Neutrophil (primary cell): ENCODE data around the gene ADCY9.

Source experiments
- H3K27ac ChIP-seq: fragments of 200-600 bp; sonication (generic); 2 replicates; pipeline ENCODE4 v1.5.1; 2016; ENCODE audit warnings: mild to moderate bottlenecking, moderate library complexity
- H3K27me3 ChIP-seq: fragments of 200-600 bp; sonication (generic); 2 replicates; pipeline ENCODE4 v1.6.0; 2016; ENCODE audit warnings: mild to moderate bottlenecking
- H3K36me3 ChIP-seq: fragments of 200-600 bp; sonication (generic); 2 replicates; pipeline ENCODE4 v1.5.1; 2017
- H3K4me1 ChIP-seq, 2 experiments: fragments of 200-600 bp in 1 of 2; sonication (generic) in 1 of 2; 1 replicate in 1 of 2; 2 replicates in 1 of 2; pipeline versions ENCODE4 v1.5.1 to v1.6.1; 2013 to 2016; ENCODE audit warnings: low read depth in 1 of 2, low read length in 1 of 2, mild to moderate bottlenecking in 1 of 2, moderate library complexity in 1 of 2; ENCODE audit not compliant: control insufficient read depth in 1 of 2, insufficient read depth in 1 of 2
- H3K4me3 ChIP-seq, 2 experiments: fragments of 200-600 bp in 1 of 2; sonication (generic) in 1 of 2; 1 replicate in 1 of 2; 2 replicates in 1 of 2; pipeline ENCODE4 v1.5.1; 2013 to 2016; ENCODE audit warnings: low read depth in 1 of 2, low read length in 1 of 2, mild to moderate bottlenecking in 1 of 2, moderate library complexity in 1 of 2
- H3K9me3 ChIP-seq: fragments of 200-600 bp; sonication (generic); 2 replicates; pipeline ENCODE4 v1.5.1; 2016
- CTCF ChIP-seq: fragments of 200-600 bp; sonication (generic); IDR thresholded peaks from 2 replicates; pipeline ENCODE4 v1.5.1; 2016; ENCODE audit warnings: antibody characterized with exemption

The ADCY9 gene

GRCh38 chr16:3980253-3981111, 135.8 kb downstream of the ADCY9 start:
- Histone ChIP-seq H3K27ac (no peak overlapping the region), H3K36me3 (no peaks in the 10 kb centered on the region), H3K27me3 (peaks cover 6% of the 10 kb centered on the region), H3K9me3 (no peaks in the 10 kb centered on the region), H3K4me1 (no peaks in the 10 kb centered on the region), H3K4me3 (no peak overlapping the region)
- TF ChIP-seq CTCF, result no peak

- TF ChIP-seq CTCF, result no peak
- Histone ChIP-seq H3K27ac (no peak overlapping the region), H3K9me3 (no peaks in the 10 kb centered on the region), H3K36me3 (no peaks in the 10 kb centered on the region), H3K4me3 (no peak overlapping the region), H3K27me3 (peaks cover 6% of the 10 kb centered on the region), H3K4me1 (no peaks in the 10 kb centered on the region)
Observed at GRCh38 chr16:3979518-3979917, 136.7 kb downstream of the ADCY9 start.

- no peak overlapping the region for H3K27ac ChIP-seq
- no peaks in the 10 kb centered on the region for H3K4me1 ChIP-seq
- TF ChIP-seq CTCF, result no peak
- H3K9me3 ChIP-seq, result no peaks in the 10 kb centered on the region
- H3K4me3 ChIP-seq, result no peak overlapping the region
- peaks cover 6% of the 10 kb centered on the region for H3K27me3 ChIP-seq
- no peaks in the 10 kb centered on the region for H3K36me3 ChIP-seq
Observed at GRCh38 chr16:3979070-3979469, 137.2 kb downstream of the ADCY9 start.

- Histone ChIP-seq H3K27me3 (no peaks in the 10 kb centered on the region), H3K4me1 (no peaks in the 10 kb centered on the region), H3K4me3 (no peak overlapping the region), H3K9me3 (no peaks in the 10 kb centered on the region), H3K27ac (no peak overlapping the region), H3K36me3 (no peaks in the 10 kb centered on the region)
- no peak for TF ChIP-seq CTCF
Observed at GRCh38 chr16:3977376-3977775, 138.9 kb downstream of the ADCY9 start.

GRCh38 chr16:3974751-3975150, 141.5 kb downstream of the ADCY9 start:
- TF ChIP-seq CTCF, result no peak
- Histone ChIP-seq H3K27ac (no peak overlapping the region), H3K9me3 (no peaks in the 10 kb centered on the region), H3K4me1 (no peaks in the 10 kb centered on the region), H3K36me3 (no peaks in the 10 kb centered on the region), H3K4me3 (no peak overlapping the region), H3K27me3 (no peaks in the 10 kb centered on the region)
